HEK293 (cell line): Measurements from ENCODE around the gene EPS8L1.
A peak's percentile ranks its signal among the peaks of the same experiment; 100 is the strongest.

ENCODE experiments used
- CTCF ChIA-PET: fragments of 350-600 bp; formaldehyde crosslinking; extraction: SDS; loops from one replicate; lab custom pipeline; 2021; ENCODE audit warnings: antibody characterized with exemption; lab: Yijun Ruan, JAX
- POLR2A ChIA-PET: fragments of 300-600 bp; formaldehyde crosslinking; extraction: SDS; loops from one replicate; lab custom pipeline; 2020; ENCODE audit warnings: antibody characterized with exemption, inconsistent platforms; lab: Yijun Ruan, JAX
- H3K27ac ChIP-seq: fragments of 200-500 bp; sonication (Bioruptor generic); 2 replicates; pipeline ENCODE4 v1.5.1; 2014; ENCODE audit warnings: low read depth, low read length, control low read depth, inconsistent platforms; ENCODE audit errors: extremely low read depth
- H3K36me3 ChIP-seq, 2 experiments: fragments of 200-500 bp in 1 of 2; sonication (Bioruptor generic) in 1 of 2; 1 replicate in 1 of 2; 2 replicates in 1 of 2; pipeline ENCODE4 v1.5.1; 2014 to 2017; ENCODE audit warnings: inconsistent platforms in 2 of 2, low read length in 2 of 2; ENCODE audit not compliant: control insufficient read depth in 2 of 2, insufficient read depth in 1 of 2
- H3K4me1 ChIP-seq: fragments of 200-500 bp; sonication (Bioruptor generic); 2 replicates; pipeline ENCODE4 v1.5.1; 2014; ENCODE audit warnings: mild to moderate bottlenecking, low read length, inconsistent platforms; ENCODE audit not compliant: control insufficient read depth, insufficient read depth
- H3K4me3 ChIP-seq: 2 replicates; pipeline ENCODE4 v1.5.1; 2011; ENCODE audit warnings: low read depth, mild to moderate bottlenecking, control low read depth, low read length, moderate library complexity
- H3K9me3 ChIP-seq: fragments of 200-500 bp; sonication (Bioruptor generic); 2 replicates; pipeline ENCODE4 v1.5.1; 2014; ENCODE audit warnings: low read depth, low read length, inconsistent platforms; ENCODE audit not compliant: control insufficient read depth, insufficient read depth
- AEBP2 ChIP-seq: fragments of 450-650 bp; formaldehyde crosslinking; IDR thresholded peaks from 2 replicates; pipeline ENCODE4 v1.5.1; 2016; ENCODE audit warnings: missing biosample characterization, missing genetic modification characterization, borderline replicate concordance
- BCL6B ChIP-seq: fragments of 450-650 bp; formaldehyde crosslinking; IDR thresholded peaks from 2 replicates; pipeline ENCODE4 v1.5.1; 2017; ENCODE audit warnings: missing biosample characterization, missing genetic modification characterization
- CTCF ChIP-seq: fragments of 450-650 bp; formaldehyde crosslinking; IDR thresholded peaks from 2 replicates; pipeline ENCODE4 v1.5.1; 2016; ENCODE audit warnings: missing biosample characterization, missing genetic modification characterization
- HOXA7 ChIP-seq: sonication (generic); formaldehyde crosslinking; IDR thresholded peaks from 2 replicates; pipeline ENCODE4 v1.8.1; 2022; ENCODE audit warnings: missing genetic modification reagents, borderline replicate concordance
- KLF16 ChIP-seq: fragments of 450-650 bp; formaldehyde crosslinking; IDR thresholded peaks from 2 replicates; pipeline ENCODE4 v1.5.1; 2017; ENCODE audit warnings: missing biosample characterization, missing genetic modification characterization
- PRDM1 ChIP-seq: fragments of 450-650 bp; formaldehyde crosslinking; IDR thresholded peaks from 2 replicates; pipeline ENCODE4; 2016; ENCODE audit warnings: missing biosample characterization, missing genetic modification characterization
- PRDM6 ChIP-seq: fragments of 450-650 bp; formaldehyde crosslinking; IDR thresholded peaks from 2 replicates; pipeline ENCODE4 v1.5.1; 2017; ENCODE audit warnings: missing biosample characterization, missing genetic modification characterization
- SP3 ChIP-seq: fragments of 450-650 bp; formaldehyde crosslinking; IDR thresholded peaks from 2 replicates; pipeline ENCODE4 v1.5.1; 2016; ENCODE audit warnings: missing biosample characterization, missing genetic modification characterization
- WT1 ChIP-seq: fragments of 450-650 bp; formaldehyde crosslinking; IDR thresholded peaks from 2 replicates; pipeline ENCODE4 v1.5.1; 2016; ENCODE audit warnings: missing biosample characterization, missing genetic modification characterization
- ZBTB48 ChIP-seq: fragments of 450-650 bp; formaldehyde crosslinking; IDR thresholded peaks from 2 replicates; pipeline ENCODE4 v1.5.1; 2016; ENCODE audit warnings: missing biosample characterization, missing genetic modification characterization
- ZEB2 ChIP-seq: fragments of 450-650 bp; formaldehyde crosslinking; IDR thresholded peaks from 2 replicates; pipeline ENCODE4 v1.5.1; 2016; ENCODE audit warnings: missing biosample characterization, missing genetic modification characterization
- ZNF112 ChIP-seq: fragments of 450-650 bp; formaldehyde crosslinking; IDR thresholded peaks from 2 replicates; pipeline ENCODE4 v1.5.0; 2017; ENCODE audit warnings: missing biosample characterization, missing genetic modification characterization
- ZNF221 ChIP-seq: fragments of 450-650 bp; formaldehyde crosslinking; IDR thresholded peaks from 2 replicates; pipeline ENCODE4 v1.5.1; 2017; ENCODE audit warnings: missing biosample characterization, missing genetic modification characterization, borderline replicate concordance
- ZNF416 ChIP-seq: fragments of 450-650 bp; formaldehyde crosslinking; IDR thresholded peaks from 2 replicates; pipeline ENCODE4 v1.5.1; 2016; ENCODE audit warnings: missing biosample characterization, missing genetic modification characterization
- ZNF510 ChIP-seq: fragments of 450-650 bp; formaldehyde crosslinking; IDR thresholded peaks from 2 replicates; pipeline ENCODE4 v1.5.1; 2018; ENCODE audit warnings: mild to moderate bottlenecking, missing genetic modification characterization, missing biosample characterization; ENCODE audit not compliant: insufficient replicate concordance
- ZNF518A ChIP-seq: fragments of 450-650 bp; formaldehyde crosslinking; conservative IDR thresholded peaks from 2 replicates; pipeline ENCODE4 v1.5.1; 2016; ENCODE audit warnings: low read depth, missing biosample characterization, missing genetic modification characterization
- ZNF654 ChIP-seq: fragments of 450-650 bp; formaldehyde crosslinking; IDR thresholded peaks from 2 replicates; pipeline ENCODE4 v1.5.1; 2016; ENCODE audit warnings: low read depth, missing biosample characterization, missing genetic modification characterization
- ZNF791 ChIP-seq: fragments of 450-650 bp; formaldehyde crosslinking; IDR thresholded peaks from 2 replicates; pipeline ENCODE4 v1.5.1; 2016; ENCODE audit warnings: missing biosample characterization, missing genetic modification characterization
- ZSCAN16 ChIP-seq: fragments of 450-650 bp; formaldehyde crosslinking; IDR thresholded peaks from 2 replicates; pipeline ENCODE4 v1.5.1; 2016; ENCODE audit warnings: missing biosample characterization, missing genetic modification characterization
- TF ChIP-seq, protein P1 (sequence below): fragments of 450-650 bp; formaldehyde crosslinking; IDR thresholded peaks from 2 replicates; pipeline ENCODE4 v1.5.1; 2017; ENCODE audit warnings: missing biosample characterization, missing genetic modification characterization
- TF ChIP-seq, protein P2 (sequence below): fragments of 450-650 bp; formaldehyde crosslinking; IDR thresholded peaks from 2 replicates; pipeline ENCODE4 v1.5.1; 2016; ENCODE audit warnings: missing biosample characterization, missing genetic modification characterization

Gene EPS8L1

GRCh38 chr19:55117663-55118391 lies 42.2 kb downstream of the EPS8L1 start:
- Histone ChIP-seq H3K27ac (peak overlapping the region; percentile 42; the same call in 1 of the 2 replicates), H3K4me3 (peak overlapping the region; percentile 78), H3K9me3 (no peaks in the 10 kb centered on the region), H3K4me1 (peaks cover 18% of the 10 kb centered on the region), H3K36me3 (peaks cover 0 to 3% of the 10 kb centered on the region in 2 experiments; a peak in 1 of 3 replicates)
- ChIA-PET POLR2A (interaction anchor here (0.5 to 2.7 kb wide), 33 partner anchors 12 to 917 kb away, joined by 3 to 16 read pairs (median 5); partner anchors contain the start of genes KMT5C, NAT14, PPP6R1 and RPS9), CTCF (interaction anchor here (0.6 to 4.6 kb wide), 9 partner anchors 15 to 300 kb away, joined by 3 to 26 read pairs (median 3); partner anchors contain the start of gene DNAAF3)
- TF ChIP-seq BCL6B (tag by site-specific recombination) (no peak), ZNF510 (tag by site-specific recombination) (no peak), PRDM1 (no peak), KLF16 (peak; percentile 71), HOXA7 (CRISPR knock-in tag) (no peak), ZEB2 (tag by site-specific recombination) (peak; percentile 71), ZNF416 (tag by site-specific recombination) (no peak; the same call in 1 of the 2 replicates), PRDM6 (tag by site-specific recombination) (no peak), ZNF221 (tag by site-specific recombination) (no peak), CTCF (tag by site-specific recombination) (0 out of 2 replicates have a peak, but pooled peaks have one; percentile 29), ZNF791 (tag by site-specific recombination) (no peak), SP3 (tag by site-specific recombination) (peak; percentile 83), ZNF518A (0 out of 2 replicates have a peak, but pooled peaks have one; percentile 19), AEBP2 (tag by site-specific recombination) (no peak), ZSCAN16 (no peak), ZBTB48 (tag by site-specific recombination) (0 out of 2 replicates have a peak, but pooled peaks have one; percentile 16), ZNF654 (tag by site-specific recombination) (no peak), ZNF112 (tag by site-specific recombination) (no peak), WT1 (0 out of 2 replicates have a peak, but pooled peaks have one; percentile 26)
- TF ChIP-seq, protein P1, sequence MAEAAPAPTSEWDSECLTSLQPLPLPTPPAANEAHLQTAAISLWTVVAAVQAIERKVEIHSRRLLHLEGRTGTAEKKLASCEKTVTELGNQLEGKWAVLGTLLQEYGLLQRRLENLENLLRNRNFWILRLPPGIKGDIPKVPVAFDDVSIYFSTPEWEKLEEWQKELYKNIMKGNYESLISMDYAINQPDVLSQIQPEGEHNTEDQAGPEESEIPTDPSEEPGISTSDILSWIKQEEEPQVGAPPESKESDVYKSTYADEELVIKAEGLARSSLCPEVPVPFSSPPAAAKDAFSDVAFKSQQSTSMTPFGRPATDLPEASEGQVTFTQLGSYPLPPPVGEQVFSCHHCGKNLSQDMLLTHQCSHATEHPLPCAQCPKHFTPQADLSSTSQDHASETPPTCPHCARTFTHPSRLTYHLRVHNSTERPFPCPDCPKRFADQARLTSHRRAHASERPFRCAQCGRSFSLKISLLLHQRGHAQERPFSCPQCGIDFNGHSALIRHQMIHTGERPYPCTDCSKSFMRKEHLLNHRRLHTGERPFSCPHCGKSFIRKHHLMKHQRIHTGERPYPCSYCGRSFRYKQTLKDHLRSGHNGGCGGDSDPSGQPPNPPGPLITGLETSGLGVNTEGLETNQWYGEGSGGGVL (tag by site-specific recombination) = no peak
- TF ChIP-seq, protein P2, sequence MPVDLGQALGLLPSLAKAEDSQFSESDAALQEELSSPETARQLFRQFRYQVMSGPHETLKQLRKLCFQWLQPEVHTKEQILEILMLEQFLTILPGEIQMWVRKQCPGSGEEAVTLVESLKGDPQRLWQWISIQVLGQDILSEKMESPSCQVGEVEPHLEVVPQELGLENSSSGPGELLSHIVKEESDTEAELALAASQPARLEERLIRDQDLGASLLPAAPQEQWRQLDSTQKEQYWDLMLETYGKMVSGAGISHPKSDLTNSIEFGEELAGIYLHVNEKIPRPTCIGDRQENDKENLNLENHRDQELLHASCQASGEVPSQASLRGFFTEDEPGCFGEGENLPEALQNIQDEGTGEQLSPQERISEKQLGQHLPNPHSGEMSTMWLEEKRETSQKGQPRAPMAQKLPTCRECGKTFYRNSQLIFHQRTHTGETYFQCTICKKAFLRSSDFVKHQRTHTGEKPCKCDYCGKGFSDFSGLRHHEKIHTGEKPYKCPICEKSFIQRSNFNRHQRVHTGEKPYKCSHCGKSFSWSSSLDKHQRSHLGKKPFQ (tag by site-specific recombination) = no peak
